ENCODE results near the gene NPHP1.

- TF ChIP-seq CTCF (IDR thresholded peaks at IDR 0.05) (no peak), POLR2A (IDR thresholded peaks at IDR 0.05) (no peak), EP300 (IDR thresholded peaks at IDR 0.05; ENCODE audit: low read depth) (no peak)
These were observed 90.0 kb downstream of the NPHP1 start for GRCh38 chr2:110114831-110115255.

Data from transverse colon (tissue), 3 donors.